SK-N-SH (cell line): Measurements from ENCODE around the gene DMBT1. TPM values are rescaled to one million over a fixed set of nuclear protein-coding genes. Genes with fewer than 3 reads are reported as not detected.

Experiments
- CTCF ChIA-PET: fragments of 300-600, 350-600 bp; formaldehyde crosslinking; extraction: SDS; loops from one replicate; lab custom pipeline; 2021; lab: Yijun Ruan, JAX
- POLR2A ChIA-PET: fragments of 350-600 bp; sonication (Branson Sonifier 250); formaldehyde crosslinking; extraction: SDS; loops from one replicate; lab custom pipeline; 2020; ENCODE audit warnings: antibody characterized with exemption, inconsistent platforms; lab: Yijun Ruan, JAX
- DNase-seq: peaks from one replicate; pipeline ENCODE4 v3.0.0; 2012
- H2AFZ ChIP-seq: fragments of 200-600 bp; sonication (generic); 2 replicates; pipeline ENCODE4 v1.8.1; 2016; ENCODE audit warnings: antibody characterized with exemption, mild to moderate bottlenecking, low read depth
- H3F3A ChIP-seq: fragments of 200-600 bp; sonication (generic); replicated peaks from 2 replicates; pipeline ENCODE3; 2016; ENCODE audit warnings: antibody characterized with exemption, mild to moderate bottlenecking; ENCODE audit not compliant: insufficient read depth
- H3K27ac ChIP-seq, 2 experiments: fragments of 200-500 bp in 1 of 2; fragments of 200-600 bp in 1 of 2; sonication (Bioruptor generic) in 1 of 2; sonication (generic), shearing (Covaris generic) in 1 of 2; 2 replicates each; pipeline versions ENCODE4 v1.5.1 to v1.6.1; 2014 to 2016; ENCODE audit warnings: low read depth in 2 of 2, inconsistent platforms in 1 of 2, low read length in 1 of 2, mild to moderate bottlenecking in 1 of 2, mixed read lengths in 1 of 2
- H3K27me3 ChIP-seq: fragments of 200-600 bp; sonication (generic), shearing (Covaris generic); 2 replicates; pipeline ENCODE4 v1.6.1; 2016; ENCODE audit warnings: mixed run types; ENCODE audit not compliant: insufficient read depth
- H3K36me3 ChIP-seq, 2 experiments: fragments of 200-500 bp in 1 of 2; fragments of 200-600 bp in 1 of 2; sonication (Bioruptor generic) in 1 of 2; sonication (generic) in 1 of 2; replicated peaks in 1 of 2; 2 replicates each; pipeline versions ENCODE3 to v1.5.1; 2014 to 2016; ENCODE audit warnings: low read length in 1 of 2, mild to moderate bottlenecking in 1 of 2; ENCODE audit not compliant: insufficient read depth in 2 of 2, control insufficient read depth in 1 of 2
- H3K4me1 ChIP-seq, 2 experiments: fragments of 200-500 bp in 1 of 2; fragments of 200-600 bp in 1 of 2; sonication (Bioruptor generic) in 1 of 2; sonication (generic), shearing (Covaris generic) in 1 of 2; 2 replicates each; pipeline versions ENCODE4 v1.5.1 to v1.6.1; 2014 to 2016; ENCODE audit warnings: low read depth in 1 of 2, low read length in 1 of 2, mixed run types in 1 of 2; ENCODE audit not compliant: insufficient read depth in 2 of 2, control insufficient read depth in 1 of 2
- H3K4me2 ChIP-seq: fragments of 200-600 bp; sonication (generic), shearing (Covaris generic); 2 replicates; pipeline ENCODE4 v1.6.1; 2017; ENCODE audit warnings: mixed run types
- H3K4me3 ChIP-seq, 2 experiments: fragments of 200-500 bp in 1 of 2; fragments of 200-600 bp in 1 of 2; sonication (Bioruptor generic) in 1 of 2; sonication (generic), shearing (Covaris generic) in 1 of 2; 2 replicates each; pipeline versions ENCODE4 v1.5.1 to v1.8.1; 2014 to 2016; ENCODE audit warnings: low read depth in 2 of 2, inconsistent platforms in 1 of 2, low read length in 1 of 2, mild to moderate bottlenecking in 1 of 2, mixed read lengths in 1 of 2, moderate library complexity in 1 of 2
- H3K79me2 ChIP-seq: fragments of 200-600 bp; sonication (generic); 2 replicates; pipeline ENCODE4 v1.8.1; 2017; ENCODE audit warnings: mild to moderate bottlenecking; ENCODE audit not compliant: insufficient read depth
- H3K9ac ChIP-seq: fragments of 200-600 bp; sonication (generic); 2 replicates; pipeline ENCODE4 v1.6.1; 2017; ENCODE audit warnings: mixed run types
- H3K9me2 ChIP-seq: fragments of 200-600 bp; sonication (generic); 2 replicates; pipeline ENCODE4 v1.6.1; 2017; ENCODE audit warnings: mixed run types
- H3K9me3 ChIP-seq: fragments of 200-600 bp; sonication (generic); 2 replicates; pipeline ENCODE4 v1.6.1; 2017; ENCODE audit warnings: mixed run types, mild to moderate bottlenecking, moderate library complexity
- H4K20me1 ChIP-seq: fragments of 200-600 bp; sonication (generic); 2 replicates; pipeline ENCODE4 v1.6.1; 2017; ENCODE audit warnings: mild to moderate bottlenecking, mixed run types; ENCODE audit not compliant: insufficient read depth
- CTCF ChIP-seq: fragments of 200-600 bp; sonication (generic); IDR thresholded peaks from 2 replicates; pipeline ENCODE4 v1.6.1; 2017; ENCODE audit warnings: antibody characterized with exemption, mild to moderate bottlenecking, moderate library complexity
- ELF1 ChIP-seq: IDR thresholded peaks from 2 replicates; pipeline ENCODE4 v1.4.0; 2012
- EZH2phosphoT487 ChIP-seq: fragments of 200-600 bp; sonication (generic); IDR thresholded peaks from 2 replicates; pipeline ENCODE4 v1.6.1; 2017; ENCODE audit warnings: low read depth, mixed run types, mild to moderate bottlenecking, antibody characterized with exemption, moderate library complexity, borderline replicate concordance
- FOXJ3 ChIP-seq: sonication (generic); formaldehyde crosslinking; IDR thresholded peaks from 2 replicates; pipeline ENCODE4 v1.5.1; 2020; ENCODE audit warnings: mild to moderate bottlenecking, missing genetic modification reagents
- IRF3 ChIP-seq: fragments of 150-350 bp; IDR thresholded peaks from 2 replicates; pipeline ENCODE4 v1.6.1; 2016; ENCODE audit warnings: mild to moderate bottlenecking, low read depth, low read length
- MEF2A ChIP-seq: IDR thresholded peaks from 2 replicates; pipeline ENCODE4 v1.4.0; 2012; ENCODE audit warnings: low read depth, borderline replicate concordance
- NFIC ChIP-seq: IDR thresholded peaks from 2 replicates; pipeline ENCODE4 v1.4.0; 2012; ENCODE audit warnings: borderline replicate concordance
- NRF1 ChIP-seq: IDR thresholded peaks from 2 replicates; pipeline ENCODE4 v1.6.1; 2012; ENCODE audit warnings: low read depth, mild to moderate bottlenecking, low read length
- PBX3 ChIP-seq: IDR thresholded peaks from 2 replicates; pipeline ENCODE4; 2012
- RAD21 ChIP-seq: IDR thresholded peaks from 2 replicates; pipeline ENCODE4 v1.6.1; 2012; ENCODE audit warnings: mild to moderate bottlenecking, low read length
- RCOR1 ChIP-seq: fragments of 150-350 bp; IDR thresholded peaks from 2 replicates; pipeline ENCODE4 v1.6.1; 2017; ENCODE audit warnings: antibody characterized with exemption, low read length
- REST ChIP-seq: IDR thresholded peaks from 2 replicates; pipeline ENCODE4 v1.6.1; 2012; ENCODE audit warnings: mild to moderate bottlenecking, low read depth, low read length, moderate library complexity
- RFX5 ChIP-seq: IDR thresholded peaks from 2 replicates; pipeline ENCODE4 v1.6.1; 2012; ENCODE audit warnings: mild to moderate bottlenecking, improper control_type of control experiment, low read length
- RXRA ChIP-seq: IDR thresholded peaks from 2 replicates; pipeline ENCODE4 v1.4.0; 2012; ENCODE audit warnings: low read depth, mild to moderate bottlenecking, borderline replicate concordance
- SMC3 ChIP-seq: IDR thresholded peaks from 2 replicates; pipeline ENCODE4 v1.6.1; 2012; ENCODE audit warnings: low read depth, low read length, improper control_type of control experiment
- TCF12 ChIP-seq: IDR thresholded peaks from 2 replicates; pipeline ENCODE4 v1.4.0; 2012
- TEAD4 ChIP-seq: IDR thresholded peaks from 2 replicates; pipeline ENCODE4 v1.4.0; 2012; ENCODE audit warnings: mild to moderate bottlenecking, borderline replicate concordance; ENCODE audit not compliant: insufficient read depth
- YY1 ChIP-seq: IDR thresholded peaks from 2 replicates; pipeline ENCODE4 v1.4.0; 2012; ENCODE audit warnings: low read depth, mild to moderate bottlenecking
- WGBS: methylation state at CpG from one replicate; pipeline ENCODE4 v1.1.6; 2017; ENCODE audit warnings: low lambda C conversion rate; 5-methylcytosine and 5-hydroxymethylcytosine counted together
- polyA plus RNA-seq, 3 experiments: library from polyadenylated mRNA; depleted of rRNA; stranded (reverse); fragments of >200 nt; gene quantifications; 2 replicates each; pipeline ENCODE4 v1.2.3, GENCODE V29; 2012

DMBT1 gene
- polyA plus RNA-seq, 1 of the 3 experiments (the other 2 are of a cell fraction) = not detected

- H3K9me3 ChIP-seq = no peaks in the 10 kb centered on the region
- ChIA-PET POLR2A (no interaction called here), CTCF (interaction anchor here (1.0 to 2.0 kb wide), 4 partner anchors 13 to 40 kb away, joined by 3 to 7 read pairs (median 4); no protein-coding TSS in a partner anchor)
- no peak overlapping the region for H3K4me2 ChIP-seq
- no peak overlapping the region; the same call in 1 of the 2 replicates for H2AFZ ChIP-seq
- no peak for DNase-seq
- no peaks in the 10 kb centered on the region for H3F3A ChIP-seq
- H3K27me3 ChIP-seq = no peaks in the 10 kb centered on the region; the same call in 1 of the 2 replicates
- WGBS = 36% methylated on average over 6 of the region's 6 CpGs
- H3K9me2 ChIP-seq = no peaks in the 10 kb centered on the region
- no peaks in the 10 kb centered on the region for H3K79me2 ChIP-seq
- H3K9ac ChIP-seq = no peak overlapping the region
- no peaks in the 10 kb centered on the region for H3K4me1 ChIP-seq
- peak; percentile 13; the same call in 1 of the 2 replicates for TF ChIP-seq CTCF
- TF ChIP-seq TCF12 = no peak
- no peak for TF ChIP-seq MEF2A
- no peak for TF ChIP-seq SMC3
- 0 out of 2 replicates have a peak, but pooled peaks have one; percentile 4 for TF ChIP-seq RAD21
- no peak for TF ChIP-seq FOXJ3 (CRISPR knock-in tag)
- TF ChIP-seq TEAD4 = no peak
- TF ChIP-seq, all 33 proteins: peak for 2
- Histone ChIP-seq H4K20me1 (no peaks in the 10 kb centered on the region), H3K36me3 (no peaks in the 10 kb centered on the region), H3K4me3 (no peak overlapping the region), H3K27ac (no peak overlapping the region)
These were observed 127.9 kb downstream of the DMBT1 start for GRCh38 chr10:122688293-122688989.

GRCh38 chr10:122689146-122689820, 128.7 kb downstream of the DMBT1 start:
- CTCF ChIA-PET = interaction anchor here (0.6 to 2.0 kb wide), 6 partner anchors 12 to 66 kb away, joined by 3 to 7 read pairs (median 3); no protein-coding TSS in a partner anchor
- TF ChIP-seq TEAD4 = no peak
- no peak for TF ChIP-seq ELF1
- TF ChIP-seq NRF1 = no peak
- TF ChIP-seq NFIC = no peak
- TF ChIP-seq RXRA = no peak
- TF ChIP-seq YY1 = no peak
- TF ChIP-seq IRF3 = no peak
- no peak for TF ChIP-seq REST
- TF ChIP-seq RCOR1 = no peak
- no peak for TF ChIP-seq PBX3
- TF ChIP-seq TCF12 = no peak
- TF ChIP-seq RAD21 = no peak
- TF ChIP-seq MEF2A = no peak
- no peak for TF ChIP-seq EZH2phosphoT487
- no peak for TF ChIP-seq RFX5
- no peak for TF ChIP-seq FOXJ3 (CRISPR knock-in tag)

More at GRCh38 chr10:122689146-122689820, 128.7 kb downstream of the DMBT1 start:
- H3K4me1 ChIP-seq = no peaks in the 10 kb centered on the region
- H3F3A ChIP-seq = no peaks in the 10 kb centered on the region
- no peaks in the 10 kb centered on the region for H3K9me3 ChIP-seq
- H3K27me3 ChIP-seq = no peaks in the 10 kb centered on the region
- H3K36me3 ChIP-seq = no peaks in the 10 kb centered on the region
- POLR2A ChIA-PET = no interaction called here
- no peak overlapping the region for H3K9ac ChIP-seq
- no peak overlapping the region for H3K4me2 ChIP-seq
- no peak for DNase-seq
- WGBS = 46% methylated on average over 6 of the region's 6 CpGs
- H3K9me2 ChIP-seq = no peaks in the 10 kb centered on the region
- no peak overlapping the region; the same call in 1 of the 2 replicates for H2AFZ ChIP-seq
- no peak overlapping the region for H3K4me3 ChIP-seq
- H4K20me1 ChIP-seq = no peaks in the 10 kb centered on the region
- H3K79me2 ChIP-seq = no peaks in the 10 kb centered on the region
- no peak overlapping the region for H3K27ac ChIP-seq
